ENCODE measurements around the gene PPP1R11. TPM values are rescaled to one million over a fixed set of nuclear protein-coding genes. Genes with fewer than 3 reads are reported as not detected.
A peak's percentile ranks its signal among the peaks of the same experiment; 100 is the strongest.
"Not testable (repeated sequence)": the region's sequence is repeated elsewhere in the genome, so short reads cannot be mapped to it uniquely, and the experiment has no call there.

The PPP1R11 gene
- total RNA-seq, 2 donors from 2014 or later = 32.4 to 35.2 TPM

GRCh38 chr6:30113003-30113759 lies 46.2 kb downstream of the PPP1R11 start, which contains the start of gene TRIM31:
Gene TRIM31, minus strand, starts transcription at chr6:30113090. Its CDS starts 285 bp downstream, at chr6:30112805.
- no peaks in the 10 kb centered on the region for H3K36me3 ChIP-seq (ENCODE audit: control insufficient read depth, insufficient read depth, low read length)
- H3K4me3 ChIP-seq (ENCODE audit: low read length) = no peak within 1 kb of the TSS
- H3K9me3 ChIP-seq (ENCODE audit: control insufficient read depth, low read length) = no peaks in the 10 kb centered on the region
- H3K4me1 Mint-ChIP-seq = no peaks in the 10 kb centered on the region
- H3K27me3 ChIP-seq (ENCODE audit: control insufficient read depth, insufficient read depth, low read length, poor library complexity, severe bottlenecking) = peaks cover 56% of the 10 kb centered on the region
- H3K9ac ChIP-seq (ENCODE audit: extremely low read depth, low read length, poor library complexity, severe bottlenecking) = no peak within 1 kb of the TSS
- H3K27ac Mint-ChIP-seq = no peak within 1 kb of the TSS
- H3K27me3 Mint-ChIP-seq (ENCODE audit: insufficient read depth) = peaks cover 62% of the 10 kb centered on the region
- 79 to 82% methylated on average over 3 of the region's 3 CpGs for WGBS, 2 experiments (ENCODE audit: insufficient coverage in 1 of 2, insufficient read length in 1 of 2)
- H3K4me3 Mint-ChIP-seq = no peak within 1 kb of the TSS
- no peaks in the 10 kb centered on the region for H3K36me3 Mint-ChIP-seq (ENCODE audit: low read depth)
- H3K27ac ChIP-seq (ENCODE audit: low read depth, low read length) = no peak within 1 kb of the TSS
- no peaks in the 10 kb centered on the region for H3K4me1 ChIP-seq (ENCODE audit: control insufficient read depth, insufficient read depth, low read length)
- no peaks in the 10 kb centered on the region for H3K9me3 Mint-ChIP-seq
- DNase-seq = no peak
- no peak for TF ChIP-seq CTCF (conservative IDR thresholded peaks at IDR 0.05)

- WGBS, 2 experiments (ENCODE audit: insufficient coverage in 1 of 2, insufficient read length in 1 of 2) = 100% methylated on average over 1 of the region's 1 CpG; no CpG with 5 or more reads in 1 of the 2 experiments
- Histone ChIP-seq H3K9ac (ENCODE audit: extremely low read depth, low read length, poor library complexity, severe bottlenecking) (no peak overlapping the region), H3K4me1 (ENCODE audit: control insufficient read depth, insufficient read depth, low read length) (no peaks in the 10 kb centered on the region), H3K4me3 (ENCODE audit: low read length) (no peak overlapping the region), H3K9me3 (ENCODE audit: control insufficient read depth, low read length) (no peaks in the 10 kb centered on the region), H3K27me3 (ENCODE audit: control insufficient read depth, insufficient read depth, low read length, poor library complexity, severe bottlenecking) (peaks cover 50% of the 10 kb centered on the region), H3K27ac (ENCODE audit: low read depth, low read length) (no peak overlapping the region), H3K36me3 (ENCODE audit: control insufficient read depth, insufficient read depth, low read length) (no peaks in the 10 kb centered on the region)
- Mint-ChIP-seq H3K27ac (no peak overlapping the region), H3K9me3 (no peaks in the 10 kb centered on the region), H3K27me3 (ENCODE audit: insufficient read depth) (peaks cover 58% of the 10 kb centered on the region), H3K36me3 (ENCODE audit: low read depth) (no peaks in the 10 kb centered on the region), H3K4me3 (no peak overlapping the region), H3K4me1 (no peaks in the 10 kb centered on the region)
- DNase-seq = no peak
- no peak for TF ChIP-seq CTCF (conservative IDR thresholded peaks at IDR 0.05)
These were observed 46.8 kb downstream of the PPP1R11 start for GRCh38 chr6:30113841-30114240.

- Histone ChIP-seq H3K27ac (ENCODE audit: low read depth, low read length) (no peak overlapping the region), H3K36me3 (ENCODE audit: control insufficient read depth, insufficient read depth, low read length) (no peaks in the 10 kb centered on the region), H3K9ac (ENCODE audit: extremely low read depth, low read length, poor library complexity, severe bottlenecking) (no peak overlapping the region), H3K4me3 (ENCODE audit: low read length) (no peak overlapping the region), H3K9me3 (ENCODE audit: control insufficient read depth, low read length) (no peaks in the 10 kb centered on the region), H3K27me3 (ENCODE audit: control insufficient read depth, insufficient read depth, low read length, poor library complexity, severe bottlenecking) (peaks cover 36% of the 10 kb centered on the region), H3K4me1 (ENCODE audit: control insufficient read depth, insufficient read depth, low read length) (no peaks in the 10 kb centered on the region)
- Mint-ChIP-seq H3K27me3 (ENCODE audit: insufficient read depth) (peaks cover 47% of the 10 kb centered on the region), H3K4me3 (no peak overlapping the region), H3K9me3 (no peaks in the 10 kb centered on the region), H3K36me3 (ENCODE audit: low read depth) (no peaks in the 10 kb centered on the region), H3K4me1 (no peaks in the 10 kb centered on the region), H3K27ac (no peak overlapping the region)
- WGBS, 2 experiments (ENCODE audit: insufficient coverage in 1 of 2, insufficient read length in 1 of 2) = 84 to 93% methylated on average over 3 to 6 of the region's 6 CpGs
- no peak for DNase-seq
- TF ChIP-seq CTCF (conservative IDR thresholded peaks at IDR 0.05) = peak; percentile 56
These were observed 49.7 kb downstream of the PPP1R11 start for GRCh38 chr6:30116724-30117123.

GRCh38 chr6:30118691-30119090 lies 51.7 kb downstream of the PPP1R11 start:
- not testable (repeated sequence) for H3K4me3 ChIP-seq (ENCODE audit: low read length); H3K9me3 ChIP-seq (ENCODE audit: control insufficient read depth, low read length); H3K4me1 Mint-ChIP-seq; H3K36me3 Mint-ChIP-seq (ENCODE audit: low read depth); H3K4me1 ChIP-seq (ENCODE audit: control insufficient read depth, insufficient read depth, low read length); DNase-seq; H3K36me3 ChIP-seq (ENCODE audit: control insufficient read depth, insufficient read depth, low read length); H3K27ac ChIP-seq (ENCODE audit: low read depth, low read length); H3K9me3 Mint-ChIP-seq; H3K27ac Mint-ChIP-seq; H3K9ac ChIP-seq (ENCODE audit: extremely low read depth, low read length, poor library complexity, severe bottlenecking); H3K4me3 Mint-ChIP-seq
- peaks cover 28% of the 10 kb centered on the region for H3K27me3 ChIP-seq (ENCODE audit: control insufficient read depth, insufficient read depth, low read length, poor library complexity, severe bottlenecking)
- H3K27me3 Mint-ChIP-seq (ENCODE audit: insufficient read depth) = peaks cover 37% of the 10 kb centered on the region
- WGBS, 2 experiments (ENCODE audit: insufficient coverage in 1 of 2, insufficient read length in 1 of 2) = 89 to 91% methylated on average over 2 to 5 of the region's 5 CpGs

Data from endodermal cell (in vitro differentiated cells).